OCI-LY7 (cell line): ENCODE data around the gene KIF14.

Source experiments
- CTCF ChIP-seq: fragments of 200-600 bp; sonication (generic); conservative IDR thresholded peaks from 2 replicates; pipeline ENCODE4 v1.5.1; 2014; ENCODE audit warnings: mild to moderate bottlenecking, antibody characterized with exemption, low read length, moderate library complexity, mixed read lengths
- EZH2phosphoT487 ChIP-seq: fragments of 200-600 bp; sonication (generic); IDR thresholded peaks from 2 replicates; pipeline ENCODE4 v1.6.1; 2018; ENCODE audit warnings: low read depth, borderline replicate concordance, mild to moderate bottlenecking, mixed run types, antibody characterized with exemption, low read length, moderate library complexity, mixed read lengths

GRCh38 chr1:200525090-200525987 lies 95.2 kb downstream of the KIF14 start:
- TF ChIP-seq CTCF (no peak), EZH2phosphoT487 (no peak)
